AG10803 (cell line): ENCODE results near the gene MPZL1.

Source experiments
- DNase-seq: peaks from one replicate; pipeline ENCODE4 v3.0.0; 2010; ENCODE audit warnings: low read depth
- H3K4me3 ChIP-seq: 2 replicates; pipeline ENCODE4 v1.5.1; 2011; ENCODE audit warnings: mild to moderate bottlenecking, low read length, control low read depth
- CTCF ChIP-seq: conservative IDR thresholded peaks from 2 replicates; pipeline ENCODE4 v1.5.1; 2011; ENCODE audit warnings: mild to moderate bottlenecking, low read length, control low read depth, inconsistent platforms

Gene MPZL1

GRCh38 chr1:167694691-167695090 lies 27.1 kb upstream of the MPZL1 start:
- no peak overlapping the region for H3K4me3 ChIP-seq
- DNase-seq = no peak
- no peak for TF ChIP-seq CTCF

- DNase-seq = no peak
- H3K4me3 ChIP-seq = no peak overlapping the region
- no peak for TF ChIP-seq CTCF
Observed at GRCh38 chr1:167695147-167695546, 26.6 kb upstream of the MPZL1 start.

- DNase-seq = no peak
- H3K4me3 ChIP-seq = no peak overlapping the region
- no peak for TF ChIP-seq CTCF
Observed at GRCh38 chr1:167695756-167696561, 25.8 kb upstream of the MPZL1 start.

GRCh38 chr1:167697667-167698141 lies 24.1 kb upstream of the MPZL1 start:
- no peak for DNase-seq
- TF ChIP-seq CTCF = no peak
- H3K4me3 ChIP-seq = no peak overlapping the region

- no peak for TF ChIP-seq CTCF
- H3K4me3 ChIP-seq = no peak overlapping the region
- DNase-seq = no peak
Observed at GRCh38 chr1:167698313-167698712, 23.5 kb upstream of the MPZL1 start.

- H3K4me3 ChIP-seq = no peak overlapping the region
- TF ChIP-seq CTCF = no peak
- DNase-seq = no peak
Observed at GRCh38 chr1:167701510-167701909, 20.3 kb upstream of the MPZL1 start.

- no peak for TF ChIP-seq CTCF
- DNase-seq = no peak
- no peak overlapping the region for H3K4me3 ChIP-seq
Observed at GRCh38 chr1:167703557-167703956, 18.2 kb upstream of the MPZL1 start.
